Limb (tissue), 2 donors: Measurements from ENCODE around the gene TUBA1B.

ENCODE experiments used
- DNase-seq, 2 donors: peaks; one replicate each; pipeline ENCODE4 v3.0.0-alpha.2; 2016; ENCODE audit errors: extremely low spot score in 2 of 2

The TUBA1B gene

DNA sequence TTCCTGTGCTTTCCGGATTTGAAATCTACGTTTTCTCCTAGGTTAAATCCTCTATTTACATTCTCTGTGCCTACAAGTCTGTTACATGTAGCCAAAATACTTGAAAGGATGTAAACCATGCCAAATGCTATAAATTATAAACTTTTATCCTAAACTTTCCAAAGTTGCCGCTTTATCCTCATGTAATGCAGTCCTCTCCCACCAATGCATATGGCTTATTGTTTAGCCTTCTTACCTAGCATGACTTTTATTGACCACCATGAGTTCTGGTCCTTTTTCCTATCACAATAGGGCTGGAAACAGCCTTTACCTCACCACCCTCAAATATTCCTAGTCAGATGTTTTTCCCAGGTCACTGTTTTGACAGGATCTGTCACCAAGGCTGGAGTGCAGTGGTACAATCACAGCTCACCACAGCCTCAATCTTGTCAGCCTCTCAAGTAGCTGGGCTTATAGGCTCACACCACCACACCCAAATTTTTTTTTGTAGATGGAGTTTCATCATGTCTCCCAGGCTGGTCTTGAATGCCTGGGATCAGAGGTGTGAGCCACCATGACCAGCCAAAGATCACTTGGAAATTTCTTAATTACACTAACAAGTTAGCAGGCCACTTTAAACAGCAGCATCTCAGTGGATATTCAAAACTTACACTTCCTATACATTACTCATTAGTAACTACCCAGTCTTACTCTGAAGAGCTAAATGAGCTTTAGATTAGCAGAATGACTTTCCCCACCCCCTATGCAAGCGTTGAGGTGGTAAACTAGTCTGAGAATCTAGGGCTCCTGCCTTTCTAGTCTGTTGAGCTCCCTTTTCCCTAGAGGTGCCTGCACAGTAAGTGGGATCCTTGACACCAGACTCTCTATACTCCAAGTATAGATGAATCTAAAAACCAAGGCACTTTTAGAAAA lies 4.1 kb downstream of the TUBA1B start:
- no peak for DNase-seq

DNA sequence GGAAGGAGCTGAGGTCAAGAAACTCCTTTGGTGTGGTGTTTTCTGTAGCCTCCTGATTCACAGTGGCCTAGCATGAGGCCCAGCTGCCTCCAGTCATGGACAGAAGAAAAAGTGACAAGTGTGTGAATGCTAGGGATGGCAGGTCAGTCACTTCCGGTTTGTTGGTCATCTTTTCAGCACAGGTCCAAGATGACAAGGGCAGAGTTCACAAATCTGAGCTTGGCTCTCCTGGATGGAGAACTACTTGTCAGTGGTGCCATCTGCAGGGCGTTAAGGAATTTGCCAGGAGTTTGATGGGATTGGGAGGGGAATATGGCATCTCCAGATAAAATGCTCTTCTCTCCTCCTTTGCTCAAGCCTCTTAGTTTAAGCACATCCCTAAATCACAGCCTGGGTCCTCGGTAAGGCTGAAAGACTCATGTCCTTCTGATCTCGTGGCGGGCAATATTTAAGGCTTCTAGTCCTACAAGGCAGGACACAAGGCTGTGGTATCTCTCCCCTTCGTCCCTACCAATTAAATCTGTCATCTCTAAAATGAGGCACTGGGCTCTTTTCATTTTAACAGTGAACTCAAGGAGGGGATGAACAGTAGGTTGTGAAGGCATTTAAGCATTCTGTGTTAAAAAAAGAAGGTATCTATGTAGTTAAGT lies 10.0 kb downstream of the TUBA1B start:
- DNase-seq = no peak

DNA sequence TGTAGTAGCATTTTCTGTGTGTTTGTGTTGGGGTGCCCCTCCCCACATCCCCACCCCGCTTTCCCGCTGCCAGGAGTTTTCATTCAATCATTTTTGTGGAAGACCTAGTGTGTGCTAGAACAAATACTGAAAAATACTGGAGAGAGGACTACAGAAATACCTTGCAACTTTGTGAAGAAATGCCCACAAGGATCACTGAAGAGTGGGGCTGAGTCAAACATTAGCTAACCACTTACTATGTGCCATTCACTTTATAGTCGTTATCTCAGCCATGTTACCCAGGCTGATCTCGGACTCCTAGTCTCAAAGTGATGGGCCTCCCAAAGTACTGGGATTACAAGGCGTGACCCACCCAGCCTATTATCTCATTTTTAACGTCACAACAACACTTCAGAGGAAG lies 20.0 kb downstream of the TUBA1B start:
- DNase-seq = no peak

DNA sequence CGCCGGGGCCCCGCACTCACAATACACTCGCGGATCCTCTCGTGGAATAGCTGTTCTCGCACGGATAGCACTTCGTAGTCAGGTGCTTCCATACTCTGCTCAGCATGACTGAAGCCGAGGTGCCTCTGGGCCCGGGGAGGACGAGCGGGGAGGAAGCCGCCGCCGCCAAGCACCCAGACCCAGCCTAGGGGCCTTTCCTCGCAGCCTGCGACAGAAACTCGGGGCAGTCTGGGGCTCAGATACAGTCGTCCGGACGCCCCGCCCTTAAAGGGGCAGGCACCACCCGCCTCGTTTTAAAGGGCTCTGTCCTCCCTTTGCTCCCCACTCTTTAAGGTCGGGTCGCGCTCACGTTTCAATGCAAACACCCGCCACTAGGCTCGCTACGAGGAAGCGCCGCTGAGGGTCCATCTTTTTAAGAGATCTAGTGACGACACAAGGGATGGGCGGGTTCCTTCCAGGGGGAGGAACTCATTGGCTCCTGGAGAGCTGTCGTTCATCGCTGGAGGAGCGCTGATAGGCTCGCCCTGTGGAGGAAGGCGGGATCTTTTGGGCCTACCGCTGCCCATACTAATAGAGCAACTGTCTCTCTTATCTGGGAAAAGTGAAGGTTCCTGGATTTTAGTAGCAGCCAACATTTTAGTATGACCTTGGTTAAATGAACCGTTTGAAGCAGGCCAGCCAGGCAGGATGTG lies 20.6 kb downstream of the TUBA1B start, which contains the start of gene LMBR1L:
TSS of gene LMBR1L (minus strand) at position 384 of the 692 bp plus-strand sequence. CDS start at position 92, 292 bp downstream.
- DNase-seq = peak; percentile 96 to 99

DNA sequence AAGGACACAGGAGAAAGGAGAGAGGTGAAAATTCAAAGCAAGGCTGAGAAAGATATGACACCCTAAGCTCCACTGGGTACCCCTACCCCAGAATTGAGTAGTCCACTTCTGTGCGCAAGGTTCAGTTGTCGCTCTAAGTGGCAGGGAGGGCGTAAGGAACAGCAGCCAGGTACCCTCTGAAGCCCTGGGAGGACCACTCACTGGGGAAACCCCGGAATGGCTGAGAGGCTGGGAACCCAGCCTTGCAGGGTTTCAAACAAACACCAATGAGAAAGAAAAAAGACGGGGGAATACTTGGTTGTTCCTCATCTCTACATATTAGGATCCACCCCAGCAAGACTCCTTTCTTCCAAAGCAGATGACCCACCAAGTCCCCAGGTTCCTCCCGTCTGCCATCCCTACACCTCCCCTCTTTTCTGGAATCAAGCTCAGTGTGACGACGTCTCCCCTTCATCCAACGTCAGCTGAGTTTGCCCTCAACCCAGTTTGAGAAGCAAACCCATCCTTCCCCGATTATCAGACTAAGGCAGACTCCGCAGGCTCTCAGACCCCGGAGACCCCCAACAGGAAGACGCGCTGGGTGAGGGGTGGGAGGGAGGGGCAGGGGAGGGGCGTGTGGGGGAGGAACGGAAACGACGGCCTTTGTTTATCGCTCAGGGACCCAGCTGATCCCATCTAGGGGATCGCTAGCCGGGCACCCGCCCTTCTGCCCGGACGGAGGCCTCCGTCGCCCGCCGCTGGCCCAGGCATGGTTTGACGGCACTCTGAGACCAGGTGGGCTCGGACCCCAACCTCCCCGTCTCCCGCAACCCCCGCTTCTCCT lies 21.3 kb downstream of the TUBA1B start:
- peak in 1 of 2 donors; percentile 76 for DNase-seq

DNA sequence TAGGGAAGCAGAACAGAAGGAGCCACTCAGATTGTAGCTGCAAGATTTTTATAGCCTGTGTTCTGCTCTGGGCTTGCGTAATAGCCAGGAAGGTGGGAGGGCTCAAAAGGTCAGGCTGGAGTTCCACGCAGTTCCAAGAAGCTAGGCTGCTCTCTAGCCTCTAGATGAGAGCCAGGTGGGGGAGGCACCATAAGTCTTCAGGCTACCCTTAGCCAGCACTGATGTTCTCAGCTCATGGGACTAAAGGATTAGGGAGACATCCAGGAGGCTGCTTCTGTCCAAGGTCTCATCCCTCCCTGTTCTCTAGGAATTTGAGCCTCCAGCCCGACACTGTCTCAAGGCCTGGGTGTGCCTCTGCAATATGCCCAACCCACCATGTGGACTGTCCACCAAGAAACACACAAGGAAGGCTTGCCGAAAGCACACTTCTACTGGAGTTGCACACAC lies 22.2 kb downstream of the TUBA1B start:
- no peak for DNase-seq

DNA sequence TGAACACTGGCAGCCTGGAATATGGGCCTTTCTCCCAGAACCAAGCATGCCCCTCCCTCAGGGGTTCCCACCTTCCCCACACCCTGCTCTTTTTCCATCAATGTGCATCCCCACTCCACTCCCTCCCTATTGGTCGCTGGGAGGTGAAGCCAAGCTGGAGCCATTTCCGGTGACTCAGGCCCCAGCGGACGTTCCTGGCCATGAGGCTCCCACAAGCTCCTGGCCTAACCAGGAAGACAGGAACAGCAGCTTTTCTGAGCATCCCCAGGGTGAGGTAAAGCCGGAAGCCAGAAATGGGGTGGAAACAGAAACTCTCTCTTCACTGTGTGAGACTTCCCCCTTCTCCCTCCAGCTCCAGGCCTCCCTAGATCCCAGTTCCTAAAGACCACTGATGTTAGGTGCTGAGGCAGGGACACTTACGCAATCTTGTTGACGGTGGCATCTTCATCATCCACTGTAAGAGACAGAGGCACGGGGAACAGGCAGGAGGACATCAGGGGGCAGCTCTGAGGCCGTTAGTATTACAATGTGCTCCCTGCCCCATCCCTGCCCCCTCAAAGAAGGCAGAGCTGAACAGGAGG lies 25.6 kb downstream of the TUBA1B start:
- DNase-seq = no peak

DNA sequence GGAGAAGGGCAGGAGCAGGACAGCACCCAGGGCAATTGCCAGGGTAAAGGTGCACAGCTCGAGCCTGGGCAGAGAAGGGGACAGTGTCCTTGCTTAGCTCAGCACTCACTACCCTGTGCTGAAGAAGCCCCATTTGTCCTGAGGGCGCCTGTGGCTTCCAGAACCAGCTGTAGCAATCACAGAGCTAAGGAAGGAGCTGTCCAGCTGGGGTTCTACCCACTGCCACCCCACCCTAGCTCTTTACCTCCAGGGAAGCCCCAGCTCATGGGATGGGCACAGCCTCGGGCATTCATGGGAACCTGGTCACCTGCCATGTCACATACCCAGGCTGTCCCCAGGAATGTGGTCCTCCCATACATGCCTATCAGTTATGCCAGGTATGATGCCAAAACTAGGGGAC lies 26.4 kb downstream of the TUBA1B start:
- DNase-seq = no peak

DNA sequence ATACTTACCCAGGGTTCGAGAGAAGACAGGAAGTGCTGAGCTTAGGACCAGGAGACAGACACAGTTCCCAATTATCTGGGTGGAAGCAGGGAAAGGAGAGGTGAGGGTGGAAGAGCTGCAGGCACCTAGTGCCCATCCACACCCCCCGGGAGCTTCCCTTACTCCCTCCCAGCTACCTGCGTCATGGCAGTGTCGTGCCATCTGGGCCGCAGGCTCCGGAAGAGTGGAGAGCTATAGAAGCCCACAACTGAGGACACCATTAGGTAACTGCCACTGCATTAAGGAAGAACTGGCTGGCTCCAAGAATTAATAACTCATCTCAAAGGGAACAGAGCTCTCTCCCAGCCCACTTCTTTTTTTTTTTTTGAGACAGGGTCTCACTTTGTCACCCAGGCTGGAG lies 30.8 kb downstream of the TUBA1B start:
- DNase-seq = no peak

DNA sequence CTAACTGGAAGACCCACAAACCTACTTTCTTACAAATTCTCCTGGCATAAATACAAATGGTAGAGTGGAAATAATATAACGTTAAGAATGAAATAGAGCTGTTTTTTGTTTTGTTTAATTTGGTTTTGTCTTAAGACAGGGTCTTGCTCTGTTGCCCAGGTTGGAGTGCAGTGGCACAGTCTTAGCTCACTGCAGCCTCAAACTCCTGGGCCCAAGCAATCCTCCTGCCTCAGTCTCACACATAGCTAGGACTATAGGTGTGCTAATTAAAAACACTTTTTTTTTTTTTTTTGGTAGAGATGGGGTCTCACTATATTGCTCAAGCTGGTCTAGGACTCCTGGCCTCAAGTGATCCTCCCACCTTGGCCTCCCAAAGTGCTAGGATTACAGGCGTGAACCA lies 32.5 kb downstream of the TUBA1B start:
- no peak for DNase-seq

DNA sequence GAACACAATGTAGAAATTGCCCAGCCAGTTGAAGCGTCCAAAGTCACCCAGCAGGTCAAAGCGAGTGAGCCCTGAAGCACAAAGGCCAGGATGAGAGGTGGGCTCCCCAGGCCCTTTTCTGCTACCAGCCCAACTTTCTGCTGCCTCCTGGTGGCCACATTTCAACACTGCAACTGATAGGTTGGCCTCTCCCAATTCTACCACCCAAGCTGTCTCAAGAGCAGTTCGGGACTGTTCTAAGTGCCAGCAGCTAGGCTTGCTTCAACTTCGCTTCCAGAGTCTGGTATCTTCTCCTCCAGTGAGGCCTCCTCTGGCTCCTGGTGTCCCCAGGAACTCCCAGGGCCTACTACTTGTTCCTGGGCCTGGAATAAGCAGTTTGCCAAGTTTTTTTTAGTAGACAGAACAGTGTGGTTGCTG lies 33.2 kb downstream of the TUBA1B start:
- DNase-seq = peak in 1 of 2 donors; percentile 62

DNA sequence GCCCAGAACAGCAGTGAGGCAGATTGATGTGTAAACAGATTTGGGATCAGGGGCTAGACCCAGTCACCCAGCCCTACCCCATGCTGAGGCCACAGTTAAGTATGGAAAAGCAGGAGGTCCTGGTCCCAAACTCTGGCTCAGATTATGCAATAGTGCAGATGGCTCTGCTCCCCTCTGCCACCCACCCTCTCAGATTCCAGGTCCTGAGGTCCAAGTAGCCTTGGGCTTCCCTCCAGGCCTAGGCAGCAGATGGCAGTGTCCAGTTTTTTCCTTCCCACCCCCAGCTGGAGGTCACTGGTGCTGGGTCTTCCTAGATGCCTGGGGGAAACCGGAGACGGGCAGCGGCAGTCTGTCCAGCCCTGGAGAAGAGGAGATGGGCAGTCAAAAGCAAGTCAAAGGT lies 33.8 kb downstream of the TUBA1B start:
- no peak for DNase-seq

DNA sequence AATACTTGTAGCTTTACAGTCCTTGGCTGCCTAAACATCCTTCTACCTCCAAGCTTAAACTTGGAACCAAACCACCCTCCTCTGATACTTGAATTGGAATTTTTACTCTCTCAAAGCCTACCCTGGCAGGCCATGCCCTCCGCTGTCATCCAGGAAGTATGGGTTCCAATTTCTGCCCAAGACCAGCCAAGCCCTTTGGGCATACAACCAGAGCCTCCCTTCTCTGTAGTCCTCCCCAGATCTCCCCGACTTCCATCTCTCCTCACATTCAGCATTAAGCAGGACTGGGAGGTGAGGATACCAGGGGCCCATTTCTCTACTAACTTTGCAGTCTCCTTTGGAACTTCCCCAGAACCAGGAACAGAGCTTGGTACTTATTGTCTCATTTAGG lies 36.2 kb downstream of the TUBA1B start:
- no peak for DNase-seq

DNA sequence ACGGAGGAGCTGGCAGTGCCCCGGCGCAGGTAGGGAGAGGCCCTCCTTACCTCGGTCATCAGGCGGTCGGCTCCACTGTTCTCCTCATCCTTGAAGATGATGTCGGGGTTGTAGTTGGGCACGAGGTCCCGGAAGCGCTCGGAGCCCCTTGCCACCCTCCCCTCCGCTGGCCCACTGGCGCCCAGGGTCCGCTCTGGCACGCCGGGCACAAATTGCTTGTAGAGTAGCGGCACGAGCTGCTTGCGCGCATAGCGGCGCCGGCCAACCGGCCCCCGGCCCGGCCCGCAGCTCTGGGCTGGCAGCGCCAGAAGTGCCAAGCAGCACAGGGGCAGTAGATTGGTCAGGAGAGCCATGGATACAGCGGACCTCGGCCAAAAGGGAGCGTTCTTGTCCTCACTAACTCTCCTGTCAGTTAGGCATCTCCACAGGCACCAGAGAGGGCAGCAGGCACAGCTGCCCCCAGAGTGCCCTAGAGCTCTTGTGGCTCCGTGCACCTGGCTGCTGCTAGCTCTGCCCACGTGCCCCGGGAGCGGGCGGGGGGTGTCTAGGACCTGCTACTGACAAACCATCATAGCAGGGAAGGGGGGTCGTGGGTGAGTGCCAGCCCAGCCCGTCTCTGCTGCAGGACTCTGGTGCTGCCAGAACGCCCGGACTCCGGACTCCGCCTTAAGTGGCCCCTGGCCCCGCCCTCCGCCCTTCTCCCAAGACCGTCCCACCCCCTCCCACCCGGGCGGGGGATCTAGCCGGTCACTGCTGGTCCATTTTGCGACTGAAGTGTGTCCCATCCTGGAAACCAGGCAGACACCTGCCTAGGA lies 36.8 kb downstream of the TUBA1B start, which contains the start of gene DHH:
TSS of gene DHH (minus strand) at position 642 of the 815 bp plus-strand sequence. CDS start at position 353, 289 bp downstream.
- peak in 1 of 2 donors; percentile 52 for DNase-seq

DNA sequence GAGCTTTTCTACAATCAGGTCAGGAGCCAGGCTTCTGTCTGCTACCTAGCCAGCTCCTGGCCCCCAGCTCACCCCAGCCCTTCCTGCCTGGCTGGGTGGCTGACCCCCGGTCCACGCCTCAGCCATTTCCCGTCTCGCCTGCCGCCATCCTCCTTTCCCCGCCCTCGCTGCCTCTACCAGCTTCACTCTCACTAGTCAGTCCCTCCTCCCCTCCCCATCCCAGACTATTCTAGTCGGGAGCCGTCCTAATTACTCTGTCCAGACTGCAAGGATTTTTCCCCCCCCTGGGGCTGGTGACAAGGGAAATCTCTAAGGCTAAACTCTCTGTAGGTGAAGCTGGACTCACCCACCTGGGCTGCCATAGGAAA lies 37.4 kb downstream of the TUBA1B start:
- no peak for DNase-seq

DNA sequence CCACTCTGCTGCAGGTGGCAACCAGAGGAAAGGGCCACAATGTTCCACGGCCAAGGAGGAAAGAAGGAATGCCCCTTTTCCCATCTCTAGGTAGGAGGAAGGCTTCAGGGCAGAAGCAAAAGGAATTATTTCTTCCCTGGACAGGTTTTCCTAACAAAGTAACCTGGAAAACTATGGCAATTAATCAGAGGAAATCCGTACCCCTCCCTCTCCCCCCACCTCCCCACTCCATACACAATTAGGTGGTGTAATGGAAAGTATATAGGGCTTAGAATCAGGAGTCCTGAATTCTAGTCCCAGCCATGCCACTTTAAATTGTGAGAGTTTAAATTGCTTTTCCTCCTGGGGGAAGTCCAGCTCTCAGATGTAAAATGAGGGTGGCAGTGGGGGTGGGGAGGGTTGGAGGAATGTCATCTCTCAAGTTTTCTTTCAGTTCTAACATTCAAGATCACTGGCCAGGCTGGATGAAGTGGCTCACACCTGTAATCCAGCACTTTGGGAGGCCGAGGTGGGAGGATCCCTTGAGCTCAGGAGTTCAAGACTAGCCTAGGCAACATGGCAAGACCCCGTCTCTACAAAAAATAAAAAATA lies 38.3 kb downstream of the TUBA1B start:
- DNase-seq = no peak

DNA sequence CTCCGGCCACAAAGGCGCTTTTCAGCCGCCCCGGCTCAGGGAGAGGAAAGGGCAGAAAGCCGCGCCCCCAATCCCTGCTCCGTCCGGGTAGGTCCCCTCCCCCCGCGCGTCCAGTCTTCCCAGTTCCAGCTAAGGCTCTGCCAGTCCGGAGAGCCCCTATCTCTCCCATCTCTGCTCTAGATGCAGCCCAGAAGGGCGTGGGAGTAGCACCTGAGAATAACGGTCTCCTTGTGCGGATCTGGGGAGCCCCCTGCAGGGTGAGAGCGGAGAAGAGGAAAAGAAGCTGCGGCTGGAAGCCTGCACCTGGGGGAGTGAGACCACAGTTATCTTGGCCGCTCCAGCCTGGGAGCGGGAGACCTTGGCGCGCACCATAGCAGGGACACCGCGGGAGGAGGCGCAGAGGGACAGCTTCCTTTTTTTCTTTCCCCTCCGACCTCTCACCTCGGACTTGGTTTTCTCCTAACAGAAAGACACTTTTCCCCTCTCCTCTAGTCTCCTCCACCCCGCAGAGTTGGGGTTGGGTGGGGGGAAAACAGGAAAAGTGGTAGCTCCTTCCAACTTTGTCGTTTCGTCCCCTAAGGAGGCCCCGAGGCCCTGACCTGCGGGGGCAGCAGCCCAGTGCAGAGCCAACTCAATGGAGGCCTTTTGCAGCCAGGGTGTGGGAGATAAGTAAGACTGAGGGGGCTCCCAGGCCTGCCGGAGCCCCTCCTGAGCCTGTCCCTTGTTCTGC lies 38.9 kb downstream of the TUBA1B start:
- DNase-seq = peak in 1 of 2 donors; percentile 72

DNA sequence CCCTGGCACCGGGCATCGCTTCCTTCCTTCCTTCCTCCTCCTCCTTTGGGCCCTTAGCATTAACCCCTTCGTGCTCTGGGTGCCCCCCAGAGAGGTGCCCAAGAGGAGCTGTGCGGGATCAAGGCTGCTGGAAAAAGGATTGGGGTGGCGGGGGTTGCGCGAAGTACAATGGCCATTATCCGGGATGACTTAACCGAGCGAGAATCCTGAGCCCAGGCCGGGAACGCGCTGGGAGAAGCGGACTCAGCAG lies 39.4 kb downstream of the TUBA1B start:
- DNase-seq = no peak
